WERI-Rb-1 (cell line): ENCODE data around the gene TLL1.

Experiments used
- DNase-seq: peaks from one replicate; pipeline ENCODE4 v3.0.0-alpha.2; 2020
- H3K27ac ChIP-seq: fragments of 250-450 bp; sonication (Bioruptor Pico); 2 replicates; pipeline ENCODE4 v1.5.1; 2020; ENCODE audit warnings: mild to moderate bottlenecking, moderate library complexity
- H3K27me3 ChIP-seq: fragments of 250-450 bp; sonication (Bioruptor Pico); 2 replicates; pipeline ENCODE4 v1.5.1; 2021; ENCODE audit warnings: mild to moderate bottlenecking, low read depth, moderate library complexity; ENCODE audit not compliant: insufficient read depth, severe bottlenecking
- H3K36me3 ChIP-seq: fragments of 250-450 bp; sonication (Bioruptor Pico); 2 replicates; pipeline ENCODE4 v1.5.1; 2020; ENCODE audit warnings: mild to moderate bottlenecking, moderate library complexity
- H3K4me3 ChIP-seq: 2 replicates; pipeline ENCODE4 v1.5.1; 2011; ENCODE audit warnings: low read depth, mild to moderate bottlenecking, control low read depth, low read length
- H3K9me3 ChIP-seq: fragments of 250-450 bp; sonication (Bioruptor Pico); 2 replicates; pipeline ENCODE4 v1.5.1; 2021; ENCODE audit warnings: mild to moderate bottlenecking, moderate library complexity; ENCODE audit not compliant: severe bottlenecking
- TF ChIP-seq, protein P1 (sequence below): IDR thresholded peaks from 2 replicates; pipeline ENCODE4 v1.5.1; 2011; ENCODE audit warnings: low read depth, mild to moderate bottlenecking, control low read depth, inconsistent platforms, low read length

The TLL1 gene

DNA sequence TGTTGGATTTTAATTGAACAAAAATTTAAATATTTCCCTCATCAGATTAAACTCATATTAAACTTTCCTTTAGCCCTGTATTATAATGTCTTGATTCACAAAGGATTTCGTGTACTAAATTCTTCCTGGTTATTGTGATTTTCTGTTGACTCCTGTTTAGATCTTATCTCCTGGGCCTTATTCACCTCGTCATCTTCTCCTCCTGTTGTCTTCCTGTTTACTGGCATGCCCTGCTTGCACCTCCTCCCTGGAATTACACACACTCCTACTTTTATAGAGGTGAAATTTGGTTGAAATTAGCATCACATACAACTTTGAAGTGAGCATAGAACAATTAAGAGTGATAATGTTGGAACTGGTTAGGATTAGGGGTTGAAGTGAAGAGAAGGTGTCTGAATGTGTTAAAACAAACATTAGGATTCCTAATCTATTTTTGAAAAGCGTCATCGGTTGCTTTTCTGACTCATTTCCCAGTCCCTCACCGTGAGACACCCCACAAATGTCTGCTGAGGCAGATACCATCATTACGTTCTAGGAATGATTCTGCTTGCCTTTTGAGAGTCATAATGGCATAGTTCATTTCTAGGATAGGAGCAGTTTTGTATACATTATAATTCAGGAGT, 32.5 kb downstream of the TLL1 start:
- Histone ChIP-seq H3K27me3 (no peaks in the 10 kb centered on the region), H3K36me3 (no peaks in the 10 kb centered on the region), H3K27ac (no peak overlapping the region), H3K4me3 (no peak overlapping the region), H3K9me3 (no peaks in the 10 kb centered on the region)
- DNase-seq = no peak
- TF ChIP-seq, protein P1, sequence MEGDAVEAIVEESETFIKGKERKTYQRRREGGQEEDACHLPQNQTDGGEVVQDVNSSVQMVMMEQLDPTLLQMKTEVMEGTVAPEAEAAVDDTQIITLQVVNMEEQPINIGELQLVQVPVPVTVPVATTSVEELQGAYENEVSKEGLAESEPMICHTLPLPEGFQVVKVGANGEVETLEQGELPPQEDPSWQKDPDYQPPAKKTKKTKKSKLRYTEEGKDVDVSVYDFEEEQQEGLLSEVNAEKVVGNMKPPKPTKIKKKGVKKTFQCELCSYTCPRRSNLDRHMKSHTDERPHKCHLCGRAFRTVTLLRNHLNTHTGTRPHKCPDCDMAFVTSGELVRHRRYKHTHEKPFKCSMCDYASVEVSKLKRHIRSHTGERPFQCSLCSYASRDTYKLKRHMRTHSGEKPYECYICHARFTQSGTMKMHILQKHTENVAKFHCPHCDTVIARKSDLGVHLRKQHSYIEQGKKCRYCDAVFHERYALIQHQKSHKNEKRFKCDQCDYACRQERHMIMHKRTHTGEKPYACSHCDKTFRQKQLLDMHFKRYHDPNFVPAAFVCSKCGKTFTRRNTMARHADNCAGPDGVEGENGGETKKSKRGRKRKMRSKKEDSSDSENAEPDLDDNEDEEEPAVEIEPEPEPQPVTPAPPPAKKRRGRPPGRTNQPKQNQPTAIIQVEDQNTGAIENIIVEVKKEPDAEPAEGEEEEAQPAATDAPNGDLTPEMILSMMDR = no peak

DNA sequence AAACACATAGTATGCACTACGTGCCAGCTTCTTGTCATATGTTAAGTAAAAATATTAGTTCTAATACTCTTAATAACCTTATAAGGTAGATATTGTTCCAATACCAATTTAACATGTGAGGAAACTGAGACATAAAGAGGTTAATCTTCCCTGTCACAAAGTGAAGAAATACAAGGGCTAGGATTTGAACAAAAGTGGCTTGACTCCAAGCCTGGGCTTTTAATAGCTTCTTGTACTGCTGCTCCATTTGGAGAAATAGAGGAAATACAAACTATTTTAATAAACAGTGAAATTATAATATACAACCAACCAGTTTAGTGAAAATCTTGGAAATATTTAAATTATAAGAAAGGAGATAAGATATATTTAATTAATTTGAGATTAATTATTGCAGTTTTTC, 33.2 kb downstream of the TLL1 start:
- H3K4me3 ChIP-seq = no peak overlapping the region
- DNase-seq = no peak
- H3K27ac ChIP-seq = no peak overlapping the region
- TF ChIP-seq, protein P1 = no peak
- no peaks in the 10 kb centered on the region for H3K36me3 ChIP-seq
- H3K9me3 ChIP-seq = no peaks in the 10 kb centered on the region
- no peaks in the 10 kb centered on the region for H3K27me3 ChIP-seq

DNA sequence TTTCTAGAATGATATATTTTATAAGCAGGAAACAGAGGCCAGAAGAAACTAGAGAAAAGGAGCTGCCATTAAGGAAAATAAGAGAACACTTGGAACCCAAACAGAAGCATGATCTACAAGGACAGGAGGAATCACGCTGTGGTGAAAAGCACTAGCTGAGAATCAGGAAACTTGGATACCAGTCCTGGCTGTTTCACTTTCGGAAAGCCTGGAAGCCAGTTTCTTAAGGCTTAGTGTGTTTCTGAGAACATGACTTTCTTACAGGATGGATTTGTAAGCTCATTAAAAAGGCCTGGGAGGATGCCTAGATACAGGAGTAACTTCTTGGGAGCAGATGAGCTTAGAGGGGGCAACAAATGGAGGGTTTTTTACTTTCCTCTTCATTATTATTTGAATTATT, 36.9 kb downstream of the TLL1 start:
- no peak for DNase-seq
- H3K9me3 ChIP-seq = no peaks in the 10 kb centered on the region
- TF ChIP-seq, protein P1 = no peak

DNA sequence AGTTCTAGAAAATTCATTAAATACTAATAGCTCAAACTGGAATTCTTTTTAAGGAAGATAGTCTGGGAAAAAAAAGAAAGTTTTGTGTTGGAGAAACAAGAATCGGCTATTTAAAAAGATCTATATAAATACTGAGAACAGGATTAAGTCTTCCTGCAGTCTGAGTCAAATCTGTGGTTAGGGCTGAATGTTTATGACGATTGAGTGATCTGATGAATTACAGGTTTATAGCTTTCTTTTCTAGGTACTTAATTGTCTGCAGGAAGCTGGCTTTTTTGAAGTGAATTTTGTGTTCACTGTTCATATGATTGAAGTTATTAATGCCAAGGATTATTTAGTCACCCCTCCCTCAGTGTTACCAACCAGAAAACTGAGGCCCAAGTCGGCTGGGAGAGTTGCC, 42.2 kb downstream of the TLL1 start:
- no peak overlapping the region for H3K27ac ChIP-seq
- no peaks in the 10 kb centered on the region for H3K27me3 ChIP-seq
- H3K9me3 ChIP-seq = no peaks in the 10 kb centered on the region
- no peak for DNase-seq
- H3K4me3 ChIP-seq = no peak overlapping the region
- H3K36me3 ChIP-seq = no peaks in the 10 kb centered on the region
- TF ChIP-seq, protein P1 = no peak

More for the DNA sequence above, 36.9 kb downstream of the TLL1 start:
- no peak overlapping the region for H3K27ac ChIP-seq
- no peak overlapping the region for H3K4me3 ChIP-seq
- no peaks in the 10 kb centered on the region for H3K36me3 ChIP-seq
- no peaks in the 10 kb centered on the region for H3K27me3 ChIP-seq

DNA sequence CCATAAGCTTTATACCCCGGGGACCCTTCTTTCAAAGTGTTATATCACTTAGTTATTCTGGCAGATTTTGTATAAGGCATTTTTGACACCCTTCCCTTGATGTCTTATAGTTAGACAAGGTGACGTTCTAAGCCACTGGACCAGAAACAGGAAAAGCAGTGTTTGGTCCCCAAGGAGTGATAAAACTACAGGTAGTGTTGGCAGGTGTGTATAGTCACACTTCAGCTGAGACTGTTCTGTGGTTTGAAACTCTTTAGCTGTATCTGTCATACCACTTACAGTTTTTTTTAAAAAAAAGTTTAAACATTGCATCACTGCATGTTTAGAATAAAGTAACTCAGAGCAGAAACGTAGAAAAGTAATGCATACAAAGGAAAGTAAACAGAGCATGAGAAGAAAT, 48.5 kb downstream of the TLL1 start:
- no peak for DNase-seq
- Histone ChIP-seq H3K4me3 (no peak overlapping the region), H3K27me3 (no peaks in the 10 kb centered on the region), H3K27ac (no peak overlapping the region), H3K9me3 (no peaks in the 10 kb centered on the region), H3K36me3 (no peaks in the 10 kb centered on the region)
- TF ChIP-seq, protein P1 = no peak

DNA sequence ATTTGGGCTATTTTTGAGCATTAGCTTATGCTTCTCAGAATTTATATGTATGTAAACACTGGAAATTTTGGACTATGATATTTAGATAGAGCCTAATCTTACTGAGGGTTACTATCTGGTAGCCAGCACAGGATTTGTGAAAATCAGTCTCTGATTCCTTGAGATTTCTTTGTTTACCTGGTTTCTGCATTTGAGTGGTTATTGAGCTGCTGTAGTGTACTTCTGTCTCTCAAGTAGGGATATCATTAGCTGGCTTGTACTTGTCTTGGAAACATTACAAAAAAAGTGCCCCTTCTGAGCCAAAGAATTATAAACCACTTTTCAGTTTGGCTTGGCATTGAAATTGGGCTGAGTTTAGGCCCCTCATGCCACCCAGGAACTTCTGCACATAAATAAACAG, 49.7 kb downstream of the TLL1 start:
- Histone ChIP-seq H3K27ac (no peak overlapping the region), H3K4me3 (no peak overlapping the region), H3K27me3 (no peaks in the 10 kb centered on the region), H3K36me3 (no peaks in the 10 kb centered on the region), H3K9me3 (no peaks in the 10 kb centered on the region)
- DNase-seq = no peak
- TF ChIP-seq, protein P1 = no peak
